OCI-LY1 (cell line): ENCODE results near the gene ANKMY1.

Source experiments
- CTCF ChIP-seq: fragments of 200-600 bp; sonication (generic), shearing (Covaris generic); IDR thresholded peaks from 2 replicates; pipeline ENCODE4 v1.5.1; 2017; ENCODE audit warnings: mild to moderate bottlenecking, antibody characterized with exemption, low read length, moderate library complexity, mixed read lengths
- EZH2 ChIP-seq: fragments of 200-600 bp; sonication (generic), shearing (Covaris generic); IDR thresholded peaks from 2 replicates; pipeline ENCODE4 v1.8.0; 2017; ENCODE audit warnings: borderline replicate concordance, mixed run types, mild to moderate bottlenecking, antibody characterized with exemption, low read length, moderate library complexity, mixed read lengths

DNA sequence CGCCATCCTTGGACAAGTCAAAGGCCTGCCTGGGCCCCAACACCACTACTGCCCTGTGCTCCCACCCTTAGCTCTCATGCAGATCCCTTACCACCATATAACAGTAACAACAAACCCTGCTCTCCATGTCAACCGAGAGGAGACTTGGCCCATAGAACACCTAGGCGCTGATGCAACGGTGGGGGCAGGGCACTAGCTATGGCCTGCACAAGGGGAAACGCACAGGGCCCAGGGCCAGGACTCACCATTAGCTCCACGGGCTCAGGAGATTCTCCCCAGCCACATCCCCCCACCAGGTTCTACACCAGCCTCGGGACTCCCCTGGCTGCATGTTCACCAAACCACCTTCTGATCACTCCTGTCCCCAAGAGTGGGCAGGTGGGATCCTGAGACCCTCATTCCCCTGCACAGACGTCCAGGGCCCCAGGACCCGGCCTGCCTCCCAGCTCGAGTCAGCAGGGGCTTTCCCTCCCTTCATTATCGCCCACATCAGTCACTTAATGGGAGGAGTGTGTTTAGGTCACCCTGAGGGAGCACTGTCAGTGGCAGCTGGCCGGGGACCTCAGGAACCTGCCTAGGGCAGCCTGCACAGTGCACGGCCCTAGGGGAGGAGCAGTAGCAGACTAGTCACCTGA is 29.3 kb downstream of the ANKMY1 start:
- TF ChIP-seq CTCF: no peak
- no peak for TF ChIP-seq EZH2
